GM18498 (cell line): ENCODE measurements around the gene CSN2.

ENCODE experiments used
- ATAC-seq: cut with Tn5 transposase; IDR thresholded peaks from one replicate; pipeline ENCODE4 v1.9.1; 2021; ENCODE audit warnings: mild to moderate bottlenecking, moderate library complexity; ENCODE audit not compliant: unreplicated experiment

CSN2 gene

DNA sequence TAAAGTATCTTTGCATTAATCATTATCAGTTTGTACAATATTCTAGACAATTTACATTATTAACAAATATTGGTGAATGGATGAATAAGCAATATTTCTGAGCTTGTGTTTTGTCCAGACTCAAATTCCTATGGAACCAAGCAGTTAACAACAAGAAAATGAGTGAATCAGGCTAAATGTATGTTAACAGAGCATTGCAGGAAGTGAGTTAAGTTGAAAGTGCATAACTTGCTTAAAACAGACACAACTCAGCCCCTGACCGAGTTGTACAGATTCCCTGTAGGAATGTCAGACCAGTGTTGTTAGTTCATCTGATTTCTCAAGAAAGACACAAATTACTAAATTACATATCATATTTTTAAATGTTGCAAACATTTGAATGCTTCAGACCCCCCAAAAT lies 58.4 kb downstream of the CSN2 start:
- ATAC-seq: no peak
